ENCODE data around the gene GAD1.

The GAD1 gene

GRCh38 chr2:170816504-170817092 lies at the start of gene GAD1:
GAD1 (plus strand) TSS chr2:170816887; CDS start chr2:170818592, 1,705 bp downstream.
- peak; percentile 47 for DNase-seq

- peak; percentile 58 for DNase-seq
These were observed 46.6 kb upstream of the GAD1 start, which contains the start of gene ERICH2 for GRCh38 chr2:170770008-170770605. ERICH2 (plus strand) TSS chr2:170770378; CDS start chr2:170770682, 304 bp downstream.

GRCh38 chr2:170770606-170771420 lies 45.9 kb upstream of the GAD1 start:
- peak; percentile 69 for DNase-seq

GRCh38 chr2:170771421-170771937 lies 45.2 kb upstream of the GAD1 start:
- DNase-seq = peak; percentile 8

GRCh38 chr2:170772295-170772694 lies 44.4 kb upstream of the GAD1 start:
- no peak for DNase-seq

- DNase-seq = no peak
These were observed 42.6 kb upstream of the GAD1 start for GRCh38 chr2:170774074-170774473.

- DNase-seq = no peak
These were observed 37.8 kb upstream of the GAD1 start for GRCh38 chr2:170778900-170779299.

- DNase-seq = no peak
These were observed 37.4 kb upstream of the GAD1 start for GRCh38 chr2:170779304-170779703.

- DNase-seq = no peak
These were observed 34.0 kb upstream of the GAD1 start for GRCh38 chr2:170782673-170783072.

- DNase-seq = no peak
These were observed 33.1 kb upstream of the GAD1 start for GRCh38 chr2:170783549-170783948.

- no peak for DNase-seq
These were observed 17.7 kb upstream of the GAD1 start for GRCh38 chr2:170798996-170799395.

GRCh38 chr2:170806548-170806947 lies 10.1 kb upstream of the GAD1 start:
- no peak for DNase-seq

GRCh38 chr2:170812710-170813600 lies 3.7 kb upstream of the GAD1 start:
- DNase-seq = peak; percentile 92

- DNase-seq = peak; percentile 63
These were observed 2.8 kb upstream of the GAD1 start for GRCh38 chr2:170813611-170814532.

- no peak for DNase-seq
These were observed 2.0 kb upstream of the GAD1 start for GRCh38 chr2:170814533-170815230.

- no peak for DNase-seq
These were observed 1.4 kb upstream of the GAD1 start for GRCh38 chr2:170815311-170815710.

GRCh38 chr2:170815746-170816503 lies 762 bp upstream of the GAD1 start:
- DNase-seq = peak; percentile 49

- DNase-seq = peak; percentile 6
These were observed 677 bp downstream of the GAD1 start for GRCh38 chr2:170817093-170818035.
